OCI-M2 (cell line): Measurements from ENCODE around the gene FRYL.
"Not testable (repeated sequence)": the region's sequence is repeated elsewhere in the genome, so short reads cannot be mapped to it uniquely, and the experiment has no call there.

Source experiments
- DNase-seq: peaks from one replicate; lab custom pipeline; 2025; ENCODE audit not compliant: unreplicated experiment; lab: John Stamatoyannopoulos, UW

Gene FRYL

GRCh38 chr4:48786549-48786948, 6.5 kb upstream of the FRYL start:
- no peak for DNase-seq

DNA sequence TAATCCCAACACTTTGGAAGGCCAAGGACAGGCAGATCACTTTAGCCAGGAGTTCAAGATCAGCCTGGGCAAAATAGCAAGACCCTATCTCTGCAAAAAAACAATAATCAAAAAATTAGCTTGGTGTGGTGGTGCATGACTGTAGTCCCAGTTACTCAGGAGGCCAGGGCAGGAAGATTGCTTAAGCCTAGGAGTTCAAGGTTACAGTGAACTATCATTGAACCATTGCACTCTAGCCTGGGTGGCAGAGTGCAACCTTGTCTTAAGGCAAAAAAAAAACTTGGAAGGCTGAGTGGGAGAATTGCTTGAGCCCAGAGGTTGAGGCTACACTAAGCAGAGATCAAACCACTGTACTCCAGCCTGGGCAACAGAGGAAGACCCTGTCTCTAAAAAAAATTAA, 5.2 kb upstream of the FRYL start:
- DNase-seq = no peak

GRCh38 chr4:48781968-48782367, 1.9 kb upstream of the FRYL start:
- DNase-seq = no peak

DNA sequence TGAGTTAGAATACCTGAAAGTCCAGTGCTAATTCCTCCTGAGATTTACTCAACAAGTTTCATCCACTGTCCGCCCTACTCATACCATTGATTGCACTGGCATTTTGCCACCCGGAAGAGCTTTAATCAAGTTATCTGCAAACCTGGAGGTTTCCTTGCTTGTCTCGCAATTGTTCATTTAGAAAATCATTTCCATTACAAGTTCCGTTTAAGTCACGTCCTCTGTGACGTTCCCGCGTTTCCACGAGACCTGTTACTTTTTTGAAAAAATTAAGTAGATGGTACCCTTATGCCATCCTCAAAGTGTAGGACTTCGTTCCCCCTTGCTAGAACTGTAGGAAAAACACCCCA, 761 bp upstream of the FRYL start:
- no peak for DNase-seq

GRCh38 chr4:48779095-48779997, 733 bp downstream of the FRYL start:
- DNase-seq = no peak

GRCh38 chr4:48778431-48779094, 1.5 kb downstream of the FRYL start:
- no peak for DNase-seq

DNA sequence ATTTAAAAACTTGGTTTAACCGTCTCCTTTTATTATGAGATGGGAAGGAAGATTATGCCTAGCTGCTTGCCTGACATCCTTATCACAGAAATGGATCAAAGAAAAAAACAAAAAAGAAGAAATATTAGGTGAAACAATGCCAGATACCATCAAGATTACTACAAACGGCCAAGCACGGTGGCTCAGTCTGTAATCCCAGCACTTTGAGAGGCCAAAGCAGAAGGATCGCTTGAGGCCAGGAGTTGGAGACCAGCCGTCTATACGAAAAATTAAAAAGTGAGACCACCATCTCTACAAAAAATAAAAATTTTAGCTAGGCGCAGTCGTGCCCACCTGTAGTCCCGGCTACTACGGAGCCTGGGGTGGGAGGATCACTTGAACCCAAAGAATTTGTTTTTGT, 2.3 kb downstream of the FRYL start:
- no peak for DNase-seq

- DNase-seq = no peak
Observed at GRCh38 chr4:48774760-48775710, 5.0 kb downstream of the FRYL start.

DNA sequence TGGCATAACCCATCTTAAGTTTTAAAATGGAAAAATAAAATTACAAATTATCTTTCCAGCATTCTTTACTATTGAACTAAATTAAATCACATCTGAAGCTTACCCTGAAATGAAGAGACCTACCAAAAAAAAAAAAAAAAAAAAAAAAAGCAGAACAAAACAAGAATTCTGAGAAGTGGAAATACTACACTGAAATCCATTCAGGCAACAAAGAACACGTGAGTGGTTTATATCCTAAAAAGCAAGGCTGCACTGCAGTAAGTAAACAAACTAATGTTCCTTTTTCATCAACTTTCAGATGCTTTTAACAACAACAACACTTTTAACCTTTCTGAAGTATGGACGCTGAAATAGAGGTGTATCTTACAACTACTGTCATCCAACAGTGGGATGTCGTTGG, 7.5 kb downstream of the FRYL start:
- DNase-seq = no peak

DNA sequence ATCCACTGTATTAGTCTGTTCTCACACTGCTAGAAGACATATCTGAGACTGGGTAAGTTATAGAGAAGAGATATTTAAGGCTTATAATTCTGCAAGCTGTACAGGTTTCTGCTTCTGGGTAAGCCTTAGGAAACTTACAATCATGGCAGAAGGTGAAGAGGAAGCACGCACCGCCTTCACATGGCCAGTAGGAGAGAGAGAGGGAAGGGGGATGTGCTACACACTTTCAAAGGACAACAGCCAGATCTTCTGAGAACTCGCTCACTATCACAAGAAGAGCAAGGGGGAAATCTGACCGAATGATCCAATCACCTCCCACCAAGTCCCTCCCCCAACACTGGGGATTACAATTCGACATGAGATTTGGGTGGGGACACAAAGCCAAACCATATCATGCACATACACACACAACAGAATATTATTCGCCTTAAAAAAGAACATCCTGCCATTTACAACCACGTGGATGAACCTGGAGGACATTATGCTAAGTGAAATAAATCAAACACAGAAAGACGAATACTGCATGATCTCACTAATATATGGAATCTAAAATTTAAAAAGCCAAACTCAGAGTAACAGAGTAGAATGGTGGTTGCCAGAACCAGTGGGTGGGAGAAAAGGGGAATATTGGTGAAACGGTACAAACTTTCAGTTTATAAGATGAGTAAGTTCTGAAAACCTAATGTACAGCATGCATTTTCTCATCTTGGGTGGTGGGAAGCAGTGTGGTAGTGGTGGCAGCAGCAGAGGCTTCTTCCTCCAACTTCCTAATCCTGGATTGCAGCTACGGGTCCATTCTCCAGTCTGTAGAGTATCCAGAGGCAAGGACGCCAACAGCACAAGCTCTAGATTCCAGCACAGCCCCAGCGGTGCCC, 12.8 kb downstream of the FRYL start:
- no peak for DNase-seq

- DNase-seq = no peak
Observed at GRCh38 chr4:48766131-48766792, 13.8 kb downstream of the FRYL start.

DNA sequence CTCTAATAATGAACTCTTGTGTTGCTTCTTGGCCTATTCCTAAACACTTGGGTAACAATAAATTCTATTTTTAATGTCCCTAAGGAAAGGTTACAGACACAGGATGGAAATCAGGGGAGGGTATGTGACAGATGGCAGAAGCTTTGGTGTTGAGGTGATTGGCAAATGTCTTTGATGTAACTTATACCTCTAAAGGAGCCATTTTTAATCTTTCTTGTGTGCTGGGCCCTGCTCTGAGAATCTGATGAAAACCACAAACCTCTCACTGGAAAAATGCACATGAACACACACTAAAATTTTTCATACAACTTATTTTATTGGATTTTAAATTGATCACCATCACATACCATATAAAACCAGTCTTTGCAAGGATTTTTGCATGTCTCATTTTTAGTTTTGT, 17.7 kb downstream of the FRYL start:
- DNase-seq = no peak

GRCh38 chr4:48761286-48761685, 18.8 kb downstream of the FRYL start:
- no peak for DNase-seq

GRCh38 chr4:48758703-48759102, 21.4 kb downstream of the FRYL start:
- not testable (repeated sequence) for DNase-seq

GRCh38 chr4:48756689-48757220, 23.3 kb downstream of the FRYL start:
- no peak for DNase-seq

- no peak for DNase-seq
Observed at GRCh38 chr4:48755281-48755680, 24.8 kb downstream of the FRYL start.

DNA sequence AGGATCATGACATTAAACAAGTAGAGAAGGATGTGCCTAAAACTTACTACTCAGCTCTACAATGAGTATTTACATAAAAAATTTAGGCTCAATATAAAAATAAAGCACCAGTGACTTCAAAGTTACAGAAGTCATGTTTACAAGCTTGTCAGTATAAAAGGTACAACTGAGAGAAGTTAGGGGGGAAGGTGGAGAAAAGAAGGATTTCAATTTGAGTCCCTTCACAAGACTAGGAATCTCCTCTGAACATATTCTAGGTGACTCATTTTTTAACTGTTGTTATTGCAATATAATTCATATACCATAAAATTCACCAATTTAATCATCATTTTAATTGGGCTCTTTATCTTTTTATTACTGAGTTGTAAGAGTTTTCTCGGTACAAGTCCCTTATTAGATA, 26.9 kb downstream of the FRYL start:
- DNase-seq = no peak

GRCh38 chr4:48752726-48753125, 27.4 kb downstream of the FRYL start:
- DNase-seq = no peak

- no peak for DNase-seq
Observed at GRCh38 chr4:48752246-48752645, 27.8 kb downstream of the FRYL start.
